ENCODE results near the gene GH1. TPM values are rescaled to one million over a fixed set of nuclear protein-coding genes. Genes with fewer than 3 reads are reported as not detected.

The GH1 gene
- total RNA-seq, 6 donors from 2014 or later = not detected

DNA sequence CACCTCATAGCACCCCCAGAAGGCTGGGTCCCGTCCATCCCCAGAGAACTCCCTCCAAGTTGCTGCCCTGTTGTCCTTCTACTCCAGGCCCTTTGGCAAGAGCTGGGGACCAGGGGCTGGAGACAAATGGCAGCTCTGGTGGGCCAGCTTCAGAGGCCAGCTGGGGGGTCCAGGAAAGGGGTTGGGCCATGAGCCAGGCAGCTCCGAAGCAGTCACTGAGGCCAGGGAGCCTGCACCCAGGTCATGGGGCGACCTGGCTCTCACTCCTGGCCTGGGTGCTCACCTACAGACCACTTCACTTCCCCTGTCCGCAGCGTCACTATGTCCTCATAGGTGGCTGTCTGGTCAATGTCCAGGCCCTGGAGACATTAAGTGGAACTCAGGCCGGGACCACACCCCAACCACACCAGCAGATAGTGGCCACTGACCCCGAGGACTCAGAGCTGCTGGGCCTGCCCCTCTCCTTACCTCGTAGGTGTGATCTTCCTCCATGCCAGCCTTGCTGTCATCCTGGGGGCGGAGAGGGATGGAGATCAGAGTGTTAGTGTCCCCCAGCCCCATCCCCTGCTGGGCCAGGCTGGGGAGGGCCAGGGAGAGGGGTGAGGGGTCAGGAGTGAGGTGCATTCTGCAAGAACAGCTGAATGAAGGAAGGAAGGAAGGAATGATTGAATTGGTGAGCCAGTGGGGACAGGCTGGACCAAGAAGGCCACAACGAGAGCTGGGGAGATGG lies 10.5 kb upstream of the GH1 start:
- Histone ChIP-seq H3K27ac (no peak overlapping the region), H3K4me3 (no peak overlapping the region), H3K27me3 (no peaks in the 10 kb centered on the region), H3K4me1 (peaks cover 14 to 24% (median 16%) of the 10 kb centered on the region in 4 donors), H3K36me3 (no peaks in the 10 kb centered on the region), H3K9me3 (no peaks in the 10 kb centered on the region)
- no peak for DNase-seq
- TF ChIP-seq, protein P1, sequence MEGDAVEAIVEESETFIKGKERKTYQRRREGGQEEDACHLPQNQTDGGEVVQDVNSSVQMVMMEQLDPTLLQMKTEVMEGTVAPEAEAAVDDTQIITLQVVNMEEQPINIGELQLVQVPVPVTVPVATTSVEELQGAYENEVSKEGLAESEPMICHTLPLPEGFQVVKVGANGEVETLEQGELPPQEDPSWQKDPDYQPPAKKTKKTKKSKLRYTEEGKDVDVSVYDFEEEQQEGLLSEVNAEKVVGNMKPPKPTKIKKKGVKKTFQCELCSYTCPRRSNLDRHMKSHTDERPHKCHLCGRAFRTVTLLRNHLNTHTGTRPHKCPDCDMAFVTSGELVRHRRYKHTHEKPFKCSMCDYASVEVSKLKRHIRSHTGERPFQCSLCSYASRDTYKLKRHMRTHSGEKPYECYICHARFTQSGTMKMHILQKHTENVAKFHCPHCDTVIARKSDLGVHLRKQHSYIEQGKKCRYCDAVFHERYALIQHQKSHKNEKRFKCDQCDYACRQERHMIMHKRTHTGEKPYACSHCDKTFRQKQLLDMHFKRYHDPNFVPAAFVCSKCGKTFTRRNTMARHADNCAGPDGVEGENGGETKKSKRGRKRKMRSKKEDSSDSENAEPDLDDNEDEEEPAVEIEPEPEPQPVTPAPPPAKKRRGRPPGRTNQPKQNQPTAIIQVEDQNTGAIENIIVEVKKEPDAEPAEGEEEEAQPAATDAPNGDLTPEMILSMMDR (IDR thresholded peaks at IDR 0.05) = no peak
- no peak for TF ChIP-seq POLR2AphosphoS5 (IDR thresholded peaks at IDR 0.05)
- TF ChIP-seq EP300 (IDR thresholded peaks at IDR 0.05) = no peak
- TF ChIP-seq POLR2A (IDR thresholded peaks at IDR 0.05) = no peak
- WGBS, 2 donors = 90 to 97% methylated on average over 3 to 10 of the region's 10 CpGs
- ATAC-seq (ENCODE audit: low FRiP score in 2 of 2) = no peak

DNA sequence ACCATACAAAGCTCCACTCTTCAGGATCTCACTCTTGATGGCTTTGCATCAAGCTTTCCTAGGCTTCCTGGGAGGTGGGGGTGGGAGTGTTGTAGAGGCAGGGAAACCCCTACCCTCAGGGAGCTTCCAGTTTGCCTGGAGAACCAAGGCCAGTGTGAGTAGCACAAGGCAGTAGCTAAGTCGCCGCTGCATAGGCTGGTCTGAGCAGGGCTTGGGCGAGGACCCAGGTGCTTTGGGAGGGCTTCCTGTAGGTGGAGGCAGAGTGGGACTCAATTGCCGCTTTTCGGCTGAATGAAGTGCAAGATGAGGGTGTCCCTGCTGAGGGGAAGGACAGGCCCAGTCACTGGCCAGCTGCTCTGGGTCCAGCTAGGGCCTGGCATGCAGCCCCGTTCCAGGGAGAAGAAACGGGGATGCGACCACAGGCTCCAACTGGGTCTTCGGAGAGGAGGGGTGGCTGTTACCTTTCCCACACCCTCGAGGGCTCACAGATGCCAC lies 9.6 kb upstream of the GH1 start:
- DNase-seq = no peak
- Histone ChIP-seq H3K27me3 (no peaks in the 10 kb centered on the region), H3K4me3 (no peak overlapping the region), H3K9me3 (no peaks in the 10 kb centered on the region), H3K27ac (no peak overlapping the region), H3K36me3 (no peaks in the 10 kb centered on the region), H3K4me1 (peaks cover 14 to 24% (median 16%) of the 10 kb centered on the region in 4 donors)
- no peak for TF ChIP-seq EP300 (IDR thresholded peaks at IDR 0.05)
- TF ChIP-seq, protein P1 (IDR thresholded peaks at IDR 0.05) = no peak
- no peak for TF ChIP-seq POLR2AphosphoS5 (IDR thresholded peaks at IDR 0.05)
- ATAC-seq (ENCODE audit: low FRiP score in 2 of 2) = no peak
- 93% methylated on average over 10 of the region's 10 CpGs; no CpG with 5 or more reads in 1 of the 2 donors for WGBS, 2 donors

DNA sequence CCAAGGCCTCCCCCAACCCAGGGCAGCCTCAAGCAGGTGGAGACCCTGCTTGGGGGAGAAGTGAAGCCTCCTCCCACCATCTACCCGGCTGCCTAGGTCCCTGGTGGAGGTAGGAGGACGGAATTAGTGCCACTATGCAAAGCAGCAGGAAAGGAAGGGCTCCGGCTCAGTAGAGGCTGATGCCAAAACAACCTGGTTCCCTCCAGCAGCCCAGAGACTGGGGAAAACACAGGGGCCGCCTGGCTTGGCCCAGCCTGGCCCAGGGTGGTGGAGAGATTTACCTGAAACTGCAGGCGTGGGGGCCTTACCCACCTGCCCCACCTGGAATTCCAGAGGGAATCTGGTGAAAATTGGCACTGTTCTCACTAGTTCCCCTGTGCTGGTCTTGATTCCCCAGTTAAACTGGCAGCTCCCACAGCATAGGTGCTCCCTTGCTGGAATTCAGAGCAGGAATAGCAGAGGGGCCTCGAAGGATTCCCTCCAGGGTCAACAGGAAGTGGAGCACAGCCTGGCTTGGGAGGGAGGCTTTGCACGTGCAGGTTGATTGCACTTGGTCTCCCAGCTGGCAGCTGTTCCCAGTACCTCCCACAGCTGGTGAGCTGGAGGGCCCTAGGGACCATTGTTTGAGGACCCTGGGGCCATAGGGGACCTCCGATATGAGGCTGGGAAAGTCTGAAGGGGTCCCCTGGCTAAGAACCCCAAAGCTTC lies 9.0 kb upstream of the GH1 start:
- Histone ChIP-seq H3K9me3 (no peaks in the 10 kb centered on the region), H3K4me3 (no peak overlapping the region), H3K36me3 (no peaks in the 10 kb centered on the region), H3K27ac (no peak overlapping the region), H3K4me1 (peaks cover 14 to 24% (median 16%) of the 10 kb centered on the region in 4 donors), H3K27me3 (no peaks in the 10 kb centered on the region)
- no peak for DNase-seq
- ATAC-seq (ENCODE audit: low FRiP score in 2 of 2) = no peak
- 61 to 72% methylated on average over 6 to 8 of the region's 8 CpGs for WGBS, 2 donors
- TF ChIP-seq POLR2AphosphoS5 (IDR thresholded peaks at IDR 0.05) = no peak
- TF ChIP-seq EP300 (IDR thresholded peaks at IDR 0.05) = no peak
- TF ChIP-seq, protein P1 (IDR thresholded peaks at IDR 0.05) = no peak
- TF ChIP-seq POLR2A (IDR thresholded peaks at IDR 0.05) = no peak

DNA sequence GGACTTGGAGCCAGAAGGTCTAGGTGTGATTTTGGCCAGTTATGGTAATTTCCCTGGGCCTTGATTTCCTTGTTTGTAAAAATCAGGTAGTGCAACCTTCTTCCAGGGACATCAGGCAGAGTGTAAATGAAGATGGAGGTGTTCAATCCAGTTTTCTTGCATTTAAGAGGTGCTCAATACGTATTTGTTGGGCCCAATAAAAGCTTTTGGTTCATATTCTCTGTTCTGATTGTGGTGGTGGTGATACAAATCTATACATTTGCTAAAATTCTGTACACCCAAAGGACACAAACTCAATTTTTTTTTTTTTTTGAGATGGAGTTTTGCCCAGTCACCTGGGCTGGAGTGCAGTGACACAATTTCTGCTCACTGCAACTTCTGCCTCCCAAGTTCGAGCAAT lies 7.5 kb upstream of the GH1 start:
- ATAC-seq (ENCODE audit: low FRiP score in 2 of 2) (no peak), DNase-seq (no peak)
- Histone ChIP-seq H3K4me1 (peaks cover 4 to 10% (median 7%) of the 10 kb centered on the region in 4 donors), H3K27me3 (no peaks in the 10 kb centered on the region), H3K27ac (no peak overlapping the region), H3K36me3 (no peaks in the 10 kb centered on the region), H3K4me3 (no peak overlapping the region), H3K9me3 (no peaks in the 10 kb centered on the region)
- no peak for TF ChIP-seq POLR2AphosphoS5 (IDR thresholded peaks at IDR 0.05)
- TF ChIP-seq EP300 (IDR thresholded peaks at IDR 0.05) = no peak
- TF ChIP-seq, protein P1 (IDR thresholded peaks at IDR 0.05) = no peak
- no peak for TF ChIP-seq POLR2A (IDR thresholded peaks at IDR 0.05)
- WGBS, 2 donors = 96 to 100% methylated on average over 2 of the region's 2 CpGs

Measured in upper lobe of left lung (tissue), 6 donors.